Measurements from ENCODE around the gene CCSER1. TPM values are rescaled to one million over a fixed set of nuclear protein-coding genes. Genes with fewer than 3 reads are reported as not detected.

CCSER1 gene
- total RNA-seq, 1 donor from 2014 or later, result not detected

- no peak for DNase-seq (ENCODE audit: low spot score)
- intact Hi-C loops (cut with micrococcal nuclease), result no loop called here
- peaks cover 7% of the 10 kb centered on the region for H3K9me3 Mint-ChIP-seq
- no peaks in the 10 kb centered on the region for H3K36me3 Mint-ChIP-seq (ENCODE audit: low read depth)
- no peaks in the 10 kb centered on the region for H3K27me3 Mint-ChIP-seq (ENCODE audit: low read depth)
- H3K27ac Mint-ChIP-seq, result no peak overlapping the region
- no peaks in the 10 kb centered on the region for H3K4me1 Mint-ChIP-seq (ENCODE audit: low read depth)
- H3K4me3 Mint-ChIP-seq (ENCODE audit: low read depth), result no peak overlapping the region
Measured at GRCh38 chr4:90946945-90947344, 819.8 kb downstream of the CCSER1 start.

- intact Hi-C loops (cut with micrococcal nuclease), result no loop called here
- H3K27ac Mint-ChIP-seq, result no peak overlapping the region
Measured at GRCh38 chr4:90950385-90950841, 823.2 kb downstream of the CCSER1 start.

GRCh38 chr4:90951037-90951436 is 823.8 kb downstream of the CCSER1 start:
- intact Hi-C loops (cut with micrococcal nuclease), result no loop called here
- Mint-ChIP-seq H3K27ac (no peak overlapping the region), H3K4me1 (ENCODE audit: low read depth) (no peaks in the 10 kb centered on the region), H3K4me3 (ENCODE audit: low read depth) (no peak overlapping the region), H3K9me3 (no peaks in the 10 kb centered on the region), H3K27me3 (ENCODE audit: low read depth) (no peaks in the 10 kb centered on the region), H3K36me3 (ENCODE audit: low read depth) (no peaks in the 10 kb centered on the region)
- no peak for DNase-seq (ENCODE audit: low spot score)

More at GRCh38 chr4:90950385-90950841, 823.2 kb downstream of the CCSER1 start:
- H3K4me1 Mint-ChIP-seq (ENCODE audit: low read depth), result no peaks in the 10 kb centered on the region
- no peaks in the 10 kb centered on the region for H3K9me3 Mint-ChIP-seq
- H3K27me3 Mint-ChIP-seq (ENCODE audit: low read depth), result no peaks in the 10 kb centered on the region
- DNase-seq (ENCODE audit: low spot score), result no peak
- H3K4me3 Mint-ChIP-seq (ENCODE audit: low read depth), result no peak overlapping the region
- no peaks in the 10 kb centered on the region for H3K36me3 Mint-ChIP-seq (ENCODE audit: low read depth)

GRCh38 chr4:90958256-90958895 is 831.2 kb downstream of the CCSER1 start:
- Mint-ChIP-seq H3K4me3 (ENCODE audit: low read depth) (no peak overlapping the region), H3K36me3 (ENCODE audit: low read depth) (no peaks in the 10 kb centered on the region), H3K9me3 (peaks cover 4% of the 10 kb centered on the region), H3K4me1 (ENCODE audit: low read depth) (no peaks in the 10 kb centered on the region), H3K27me3 (ENCODE audit: low read depth) (no peaks in the 10 kb centered on the region), H3K27ac (no peak overlapping the region)
- DNase-seq (ENCODE audit: low spot score), result no peak
- intact Hi-C loops (cut with micrococcal nuclease), result no loop called here

GRCh38 chr4:90960433-90960832 is 833.2 kb downstream of the CCSER1 start:
- H3K4me3 Mint-ChIP-seq (ENCODE audit: low read depth), result no peak overlapping the region
- intact Hi-C loops (cut with micrococcal nuclease), result no loop called here
- no peaks in the 10 kb centered on the region for H3K4me1 Mint-ChIP-seq (ENCODE audit: low read depth)
- no peak for DNase-seq (ENCODE audit: low spot score)
- no peaks in the 10 kb centered on the region for H3K36me3 Mint-ChIP-seq (ENCODE audit: low read depth)
- peaks cover 7% of the 10 kb centered on the region for H3K9me3 Mint-ChIP-seq
- no peaks in the 10 kb centered on the region for H3K27me3 Mint-ChIP-seq (ENCODE audit: low read depth)
- H3K27ac Mint-ChIP-seq, result no peak overlapping the region

- DNase-seq (ENCODE audit: low spot score), result no peak
- Mint-ChIP-seq H3K9me3 (peaks cover 10% of the 10 kb centered on the region), H3K4me1 (ENCODE audit: low read depth) (no peaks in the 10 kb centered on the region), H3K27me3 (ENCODE audit: low read depth) (no peaks in the 10 kb centered on the region), H3K4me3 (ENCODE audit: low read depth) (no peak overlapping the region), H3K36me3 (ENCODE audit: low read depth) (no peaks in the 10 kb centered on the region), H3K27ac (no peak overlapping the region)
- intact Hi-C loops (cut with micrococcal nuclease), result no loop called here
Measured at GRCh38 chr4:90960840-90961239, 833.6 kb downstream of the CCSER1 start.

- Mint-ChIP-seq H3K27ac (no peak overlapping the region), H3K36me3 (ENCODE audit: low read depth) (no peaks in the 10 kb centered on the region), H3K9me3 (peaks cover 12% of the 10 kb centered on the region), H3K4me1 (ENCODE audit: low read depth) (no peaks in the 10 kb centered on the region), H3K4me3 (ENCODE audit: low read depth) (no peak overlapping the region), H3K27me3 (ENCODE audit: low read depth) (no peaks in the 10 kb centered on the region)
- DNase-seq (ENCODE audit: low spot score), result no peak
- intact Hi-C loops (cut with micrococcal nuclease), result no loop called here
Measured at GRCh38 chr4:90970021-90970420, 842.8 kb downstream of the CCSER1 start.

- Mint-ChIP-seq H3K27me3 (ENCODE audit: low read depth) (no peaks in the 10 kb centered on the region), H3K36me3 (ENCODE audit: low read depth) (no peaks in the 10 kb centered on the region)
Measured at GRCh38 chr4:90977726-90978125, 850.5 kb downstream of the CCSER1 start.

GRCh38 chr4:90979556-90979955 is 852.4 kb downstream of the CCSER1 start:
- Mint-ChIP-seq H3K9me3 (no peaks in the 10 kb centered on the region), H3K27me3 (ENCODE audit: low read depth) (no peaks in the 10 kb centered on the region), H3K4me1 (ENCODE audit: low read depth) (no peaks in the 10 kb centered on the region), H3K36me3 (ENCODE audit: low read depth) (no peaks in the 10 kb centered on the region), H3K4me3 (ENCODE audit: low read depth) (no peak overlapping the region), H3K27ac (no peak overlapping the region)
- no peak for DNase-seq (ENCODE audit: low spot score)
- intact Hi-C loops (cut with micrococcal nuclease), result no loop called here

More at GRCh38 chr4:90977726-90978125, 850.5 kb downstream of the CCSER1 start:
- no peak for DNase-seq (ENCODE audit: low spot score)
- intact Hi-C loops (cut with micrococcal nuclease), result no loop called here
- Mint-ChIP-seq H3K4me1 (ENCODE audit: low read depth) (no peaks in the 10 kb centered on the region), H3K4me3 (ENCODE audit: low read depth) (no peak overlapping the region), H3K27ac (no peak overlapping the region), H3K9me3 (no peaks in the 10 kb centered on the region)

- intact Hi-C loops (cut with micrococcal nuclease), result no loop called here
- no peak for DNase-seq (ENCODE audit: low spot score)
- H3K4me3 Mint-ChIP-seq (ENCODE audit: low read depth), result no peak overlapping the region
- H3K27me3 Mint-ChIP-seq (ENCODE audit: low read depth), result no peaks in the 10 kb centered on the region
- no peaks in the 10 kb centered on the region for H3K9me3 Mint-ChIP-seq
- H3K4me1 Mint-ChIP-seq (ENCODE audit: low read depth), result no peaks in the 10 kb centered on the region
- no peaks in the 10 kb centered on the region for H3K36me3 Mint-ChIP-seq (ENCODE audit: low read depth)
- no peak overlapping the region for H3K27ac Mint-ChIP-seq
Measured at GRCh38 chr4:90982813-90983212, 855.6 kb downstream of the CCSER1 start.

GRCh38 chr4:90990284-90990683 is 863.1 kb downstream of the CCSER1 start:
- Mint-ChIP-seq H3K4me1 (ENCODE audit: low read depth) (no peaks in the 10 kb centered on the region), H3K27me3 (ENCODE audit: low read depth) (no peaks in the 10 kb centered on the region), H3K9me3 (peaks cover 7% of the 10 kb centered on the region), H3K4me3 (ENCODE audit: low read depth) (no peak overlapping the region), H3K36me3 (ENCODE audit: low read depth) (no peaks in the 10 kb centered on the region), H3K27ac (no peak overlapping the region)
- DNase-seq (ENCODE audit: low spot score), result no peak
- intact Hi-C loops (cut with micrococcal nuclease), result no loop called here

- H3K9me3 Mint-ChIP-seq, result peaks cover 10% of the 10 kb centered on the region
- intact Hi-C loops (cut with micrococcal nuclease), result no loop called here
- DNase-seq (ENCODE audit: low spot score), result no peak
- H3K27ac Mint-ChIP-seq, result no peak overlapping the region
- H3K27me3 Mint-ChIP-seq (ENCODE audit: low read depth), result no peaks in the 10 kb centered on the region
- no peak overlapping the region for H3K4me3 Mint-ChIP-seq (ENCODE audit: low read depth)
- H3K4me1 Mint-ChIP-seq (ENCODE audit: low read depth), result no peaks in the 10 kb centered on the region
- no peaks in the 10 kb centered on the region for H3K36me3 Mint-ChIP-seq (ENCODE audit: low read depth)
Measured at GRCh38 chr4:90992213-90992612, 865.0 kb downstream of the CCSER1 start.

GRCh38 chr4:90994851-90995574 is 867.8 kb downstream of the CCSER1 start:
- Mint-ChIP-seq H3K4me1 (ENCODE audit: low read depth) (no peaks in the 10 kb centered on the region), H3K9me3 (peaks cover 11% of the 10 kb centered on the region), H3K4me3 (ENCODE audit: low read depth) (no peak overlapping the region), H3K27ac (no peak overlapping the region), H3K36me3 (ENCODE audit: low read depth) (no peaks in the 10 kb centered on the region), H3K27me3 (ENCODE audit: low read depth) (no peaks in the 10 kb centered on the region)
- intact Hi-C loops (cut with micrococcal nuclease), result no loop called here
- no peak for DNase-seq (ENCODE audit: low spot score)
